ENCODE results near the gene TBCE. TPM values are rescaled to one million over a fixed set of nuclear protein-coding genes. Genes with fewer than 3 reads are reported as not detected.

The TBCE gene
- total RNA-seq, 1 experiment from 2014 or later = 41.6 TPM

DNA sequence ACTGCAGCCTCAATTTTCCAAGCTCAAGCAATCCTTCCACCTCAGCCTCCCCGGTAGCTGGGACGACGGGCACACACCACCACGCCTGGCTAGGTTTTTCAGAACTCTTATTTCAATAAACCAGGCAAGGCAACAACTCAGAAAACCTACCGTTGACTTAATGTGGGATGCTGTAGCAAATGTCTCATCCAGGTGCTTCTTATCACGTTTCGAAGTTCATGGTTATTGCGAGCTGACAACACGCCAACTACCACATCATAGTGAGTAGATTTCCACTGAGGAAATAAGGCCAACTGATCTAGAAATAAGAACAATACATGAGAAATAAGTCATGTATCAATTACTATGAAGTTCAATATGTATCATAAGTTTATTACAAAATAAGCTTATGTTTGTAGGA lies 127.3 kb downstream of the TBCE start:
- TF ChIP-seq, protein P1, sequence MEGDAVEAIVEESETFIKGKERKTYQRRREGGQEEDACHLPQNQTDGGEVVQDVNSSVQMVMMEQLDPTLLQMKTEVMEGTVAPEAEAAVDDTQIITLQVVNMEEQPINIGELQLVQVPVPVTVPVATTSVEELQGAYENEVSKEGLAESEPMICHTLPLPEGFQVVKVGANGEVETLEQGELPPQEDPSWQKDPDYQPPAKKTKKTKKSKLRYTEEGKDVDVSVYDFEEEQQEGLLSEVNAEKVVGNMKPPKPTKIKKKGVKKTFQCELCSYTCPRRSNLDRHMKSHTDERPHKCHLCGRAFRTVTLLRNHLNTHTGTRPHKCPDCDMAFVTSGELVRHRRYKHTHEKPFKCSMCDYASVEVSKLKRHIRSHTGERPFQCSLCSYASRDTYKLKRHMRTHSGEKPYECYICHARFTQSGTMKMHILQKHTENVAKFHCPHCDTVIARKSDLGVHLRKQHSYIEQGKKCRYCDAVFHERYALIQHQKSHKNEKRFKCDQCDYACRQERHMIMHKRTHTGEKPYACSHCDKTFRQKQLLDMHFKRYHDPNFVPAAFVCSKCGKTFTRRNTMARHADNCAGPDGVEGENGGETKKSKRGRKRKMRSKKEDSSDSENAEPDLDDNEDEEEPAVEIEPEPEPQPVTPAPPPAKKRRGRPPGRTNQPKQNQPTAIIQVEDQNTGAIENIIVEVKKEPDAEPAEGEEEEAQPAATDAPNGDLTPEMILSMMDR (conservative IDR thresholded peaks at IDR 0.05) = no peak
- H3K36me3 Mint-ChIP-seq (ENCODE audit: insufficient read depth in 1 of 3, low read depth in 3 of 3) = peaks cover 8 to 36% (median 31%) of the 10 kb centered on the region in 3 experiments; a peak in 6 of 7 replicates

More for the DNA sequence above, 127.3 kb downstream of the TBCE start:
- Histone ChIP-seq H3K79me2 (ENCODE audit: insufficient read depth, low read length) (peaks cover 3% of the 10 kb centered on the region; the same call in 1 of the 2 replicates), H3K14ac (ENCODE audit: insufficient read depth, low read length) (no peak overlapping the region), H3K79me1 (ENCODE audit: insufficient read depth, low read depth, low read length, poor library complexity, severe bottlenecking) (no peaks in the 10 kb centered on the region), H2BK15ac (ENCODE audit: low read depth, low read length) (no peak overlapping the region), H4K20me1 (ENCODE audit: control insufficient read depth, insufficient read depth, insufficient read length) (no peaks in the 10 kb centered on the region), H4K8ac (replicated peaks; ENCODE audit: insufficient read length, low read depth, low read length) (no peak overlapping the region), H3K4me2 (ENCODE audit: insufficient read depth, insufficient read length, low read length) (no peak overlapping the region), H4K91ac (ENCODE audit: insufficient read length, low read depth, low read length) (no peak overlapping the region), H3K18ac (ENCODE audit: insufficient read length, low read depth, low read length) (no peak overlapping the region), H2AFZ (ENCODE audit: low read length) (no peak overlapping the region), H3K9me3 (ENCODE audit: control insufficient read depth, low read depth, low read length) (no peaks in the 10 kb centered on the region), H2AK5ac (ENCODE audit: insufficient read length, low read length) (no peak overlapping the region), H3K4me1 (ENCODE audit: insufficient read depth, low read length) (no peaks in the 10 kb centered on the region), H3K23me2 (ENCODE audit: insufficient read length, low read depth, low read length, poor library complexity, severe bottlenecking) (no peaks in the 10 kb centered on the region), H3T11ph (ENCODE audit: low read length) (no peak overlapping the region), H2BK20ac (ENCODE audit: low read depth, low read length, poor library complexity, severe bottlenecking) (no peak overlapping the region), H3K23ac (ENCODE audit: insufficient read length, low read depth, low read length) (no peak overlapping the region), H3K27ac (ENCODE audit: insufficient read length, low read depth, low read length) (no peak overlapping the region), H3K56ac (ENCODE audit: insufficient read length, low read depth, low read length) (no peak overlapping the region), H4K5ac (ENCODE audit: insufficient read length, low read depth, low read length) (no peak overlapping the region), H3K4ac (ENCODE audit: low read depth, low read length) (no peak overlapping the region), H3K9ac (ENCODE audit: extremely low read depth, insufficient read length, low read length) (no peak overlapping the region), H2BK12ac (ENCODE audit: insufficient read length, low read depth, low read length) (no peak overlapping the region), H3K27me3 (ENCODE audit: insufficient read depth, low read length) (no peaks in the 10 kb centered on the region), H2BK120ac (ENCODE audit: low read depth, low read length, poor library complexity, severe bottlenecking) (no peak overlapping the region), H2BK5ac (ENCODE audit: insufficient read length, low read length) (no peak overlapping the region)
- Mint-ChIP-seq H3K4me1 (peaks cover 4 to 5% of the 10 kb centered on the region in 2 experiments; a peak in 1 of 4 replicates), H3K9me3 (no peaks in the 10 kb centered on the region), H3K4me3 (no peak overlapping the region), H3K27me3 (ENCODE audit: low read depth) (no peaks in the 10 kb centered on the region), H3K27ac (no peak overlapping the region)
- no peak for DNase-seq
- no CpG with 5 or more reads among the region's 9 CpGs for WGBS (ENCODE audit: extremely low coverage, insufficient read length, low lambda C conversion rate)
